Stimulated activated CD8-positive, alpha-beta memory T cell treated with anti-CD3 and anti-CD28 coated beads, Interleukin-2, amount 100 ng/mL, for 1 hour (primary cell): Measurements from ENCODE around the gene SLC25A27.

Experiments
- DNase-seq, 2 donors: peaks; one replicate each; pipeline ENCODE4 v3.0.0-alpha.2; 2020; ENCODE audit warnings: low read depth in 2 of 2

The SLC25A27 gene

DNA sequence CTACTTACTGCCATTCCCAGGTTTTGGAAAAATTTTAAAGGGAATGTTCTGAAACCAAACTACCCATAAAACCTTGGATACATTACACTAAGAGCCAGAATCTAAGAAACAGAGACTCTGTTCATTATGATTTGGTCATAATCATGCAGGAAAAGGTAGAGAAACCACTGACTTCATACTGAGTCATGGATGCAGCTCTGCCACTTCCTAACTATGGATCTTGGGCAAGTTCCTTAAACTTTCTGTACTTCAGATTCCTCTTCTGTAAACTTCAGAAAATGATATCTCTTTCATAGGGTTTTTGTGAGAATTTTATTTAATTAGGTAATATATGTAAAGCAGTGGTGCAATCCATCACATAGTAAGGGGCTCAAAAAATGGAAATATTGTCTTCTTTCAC is 62.4 kb downstream of the SLC25A27 start:
- DNase-seq = no peak

DNA sequence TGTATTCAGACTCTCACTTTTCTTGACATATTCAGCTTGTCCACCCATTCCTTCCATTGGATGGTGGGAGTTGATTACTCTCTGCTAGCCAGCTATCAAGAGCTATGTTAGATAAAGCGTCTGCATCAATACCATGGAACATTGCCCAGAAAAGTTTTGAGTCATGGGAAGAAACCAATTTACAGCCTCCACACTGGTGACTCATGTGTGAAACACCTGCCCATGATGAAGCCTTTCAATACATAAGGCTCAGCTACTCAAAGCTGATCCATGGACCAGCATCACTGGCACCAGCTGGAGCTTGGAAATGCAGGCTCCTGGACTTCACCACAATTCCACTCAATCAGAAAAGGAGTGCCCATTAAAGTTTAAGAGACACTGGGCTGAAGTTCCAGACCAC is 66.3 kb downstream of the SLC25A27 start:
- no peak for DNase-seq

DNA sequence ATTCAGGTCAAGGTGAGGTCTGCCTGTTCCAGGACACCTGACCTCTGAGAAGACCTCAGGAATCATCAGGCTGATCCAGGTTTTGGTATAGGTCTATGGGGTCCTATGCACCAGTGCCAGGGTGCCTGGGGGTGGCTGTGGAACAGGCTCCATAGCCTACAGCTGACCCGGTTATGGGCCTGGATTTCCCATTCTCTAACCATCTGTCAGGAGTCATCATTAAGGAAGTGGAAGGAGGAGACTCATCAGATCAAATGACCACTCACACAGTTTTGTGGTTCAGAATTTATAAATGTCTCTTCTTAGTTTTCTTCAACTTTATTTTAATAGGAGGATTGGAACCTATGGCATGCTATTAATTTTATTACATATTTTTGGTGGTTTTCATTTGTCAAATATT is 67.6 kb downstream of the SLC25A27 start:
- no peak for DNase-seq
